ENCODE data around the gene IRX2. TPM values are rescaled to one million over a fixed set of nuclear protein-coding genes. Genes with fewer than 3 reads are reported as not detected.
A peak's percentile ranks its signal among the peaks of the same experiment; 100 is the strongest.

Gene IRX2
- polyA plus RNA-seq, 2 donors: 2.1 to 3.0 TPM

DNA sequence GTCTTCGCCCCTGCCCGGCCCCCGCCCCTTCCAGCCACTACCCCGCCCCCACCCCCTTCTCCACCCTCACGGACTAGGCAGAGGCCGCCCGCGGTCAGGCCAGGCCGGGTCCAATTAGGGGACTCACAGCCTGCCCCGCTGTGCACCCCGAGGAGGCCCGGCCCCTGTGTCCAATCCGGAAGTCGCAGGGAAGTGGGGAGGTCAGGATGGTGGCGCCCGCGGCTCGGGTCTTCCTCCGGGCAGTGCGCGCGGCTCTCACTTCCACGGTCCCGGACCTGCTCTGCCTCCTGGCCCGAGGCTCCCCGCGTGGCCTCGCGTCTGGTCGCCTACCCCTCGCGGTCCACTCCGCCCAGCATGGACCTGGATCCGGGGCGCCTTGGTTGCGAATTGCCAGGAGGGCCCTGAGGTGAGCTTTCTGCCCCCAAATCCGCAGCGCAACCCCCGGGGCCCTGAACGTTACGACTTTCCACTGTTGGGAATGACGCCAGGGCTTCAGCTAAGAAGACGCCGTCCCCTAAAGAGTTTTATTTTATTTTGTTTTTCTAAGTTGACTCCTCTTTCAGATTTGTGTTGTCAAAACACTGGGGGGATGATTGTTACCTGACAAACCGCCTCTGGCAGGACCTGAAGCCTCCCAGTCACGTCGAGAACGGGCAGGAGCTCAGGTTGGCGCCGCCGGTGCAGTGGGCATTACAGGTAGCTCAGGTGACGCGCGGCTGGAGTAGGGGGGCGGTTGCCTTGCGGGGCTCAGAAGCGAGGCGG lies 763 bp upstream of the IRX2 start:
- peaks cover 0 to 12% of the 10 kb centered on the region in 2 donors for H3K36me3 ChIP-seq (ENCODE audit: control insufficient read depth in 2 of 2, insufficient read depth in 2 of 2, low read length in 1 of 2)
- H3K9me3 ChIP-seq (ENCODE audit: control insufficient read depth in 2 of 2, insufficient read depth in 1 of 2, low read depth in 1 of 2, low read length in 1 of 2): peaks cover 0 to 4% of the 10 kb centered on the region in 2 donors
- peaks cover 0 to 6% of the 10 kb centered on the region in 2 donors for H3K27me3 ChIP-seq (ENCODE audit: control insufficient read depth in 1 of 2, insufficient read depth in 2 of 2, low read length in 2 of 2)
- H3K27ac ChIP-seq (ENCODE audit: low read depth in 2 of 2, low read length in 1 of 2): peak overlapping the region; percentile 56 to 81
- 4 to 5% methylated on average over 53 to 58 of the region's 58 CpGs for WGBS, 2 donors
- peak overlapping the region; percentile 54 to 60 for H3K4me3 ChIP-seq (ENCODE audit: low read depth in 1 of 2, low read length in 2 of 2)
- peaks cover 3 to 12% of the 10 kb centered on the region in 2 donors for H3K4me1 ChIP-seq (ENCODE audit: control insufficient read depth in 2 of 2, insufficient read depth in 2 of 2, low read length in 1 of 2)

DNA sequence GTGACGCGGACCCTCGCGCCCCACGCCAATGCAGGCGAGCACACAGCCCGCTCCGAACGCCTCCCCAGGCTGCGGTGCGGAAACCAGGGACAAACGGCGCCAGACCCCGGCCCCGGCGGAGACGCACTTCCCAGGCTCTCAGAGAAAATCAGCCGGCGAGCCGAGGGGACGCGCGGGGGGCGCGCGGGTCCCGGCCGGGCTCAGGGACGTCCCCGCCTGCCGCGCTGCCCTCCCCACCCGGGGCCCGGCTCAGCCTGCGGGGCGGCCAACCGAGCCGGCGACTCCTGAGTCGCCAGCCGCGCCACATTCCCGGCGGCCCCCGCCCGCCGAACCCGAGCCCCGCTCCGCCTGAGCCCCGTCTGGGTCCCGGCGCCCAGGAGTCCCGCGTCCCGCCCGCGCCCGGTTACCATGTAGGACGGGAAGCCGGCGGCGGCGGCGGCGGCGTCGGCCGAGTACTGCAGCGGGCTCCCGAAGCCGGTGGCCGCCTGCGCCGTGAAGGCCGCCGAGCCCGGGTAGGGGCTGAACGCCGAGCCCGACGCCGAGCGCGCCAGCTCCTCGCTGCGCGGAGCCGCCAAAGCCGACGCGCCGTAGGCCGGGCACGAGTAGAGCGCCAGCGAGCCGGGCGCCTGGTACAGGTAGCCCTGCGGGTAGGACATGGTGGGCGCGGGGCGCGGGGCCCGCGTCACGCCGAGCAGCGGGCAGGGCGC lies 566 bp downstream of the IRX2 start:
- WGBS, 2 donors: 5% methylated on average over 99 to 110 of the region's 110 CpGs
- H3K4me1 ChIP-seq (ENCODE audit: control insufficient read depth in 2 of 2, insufficient read depth in 2 of 2, low read length in 1 of 2): peaks cover 3 to 12% of the 10 kb centered on the region in 2 donors
- peak overlapping the region; percentile 60 to 62 for H3K4me3 ChIP-seq (ENCODE audit: low read depth in 1 of 2, low read length in 2 of 2)
- H3K27ac ChIP-seq (ENCODE audit: low read depth in 2 of 2, low read length in 1 of 2): peak overlapping the region; percentile 70 to 75
- peaks cover 0 to 4% of the 10 kb centered on the region in 2 donors for H3K9me3 ChIP-seq (ENCODE audit: control insufficient read depth in 2 of 2, insufficient read depth in 1 of 2, low read depth in 1 of 2, low read length in 1 of 2)
- peaks cover 0 to 12% of the 10 kb centered on the region in 2 donors for H3K36me3 ChIP-seq (ENCODE audit: control insufficient read depth in 2 of 2, insufficient read depth in 2 of 2, low read length in 1 of 2)
- H3K27me3 ChIP-seq (ENCODE audit: control insufficient read depth in 1 of 2, insufficient read depth in 2 of 2, low read length in 2 of 2): peaks cover 0 to 6% of the 10 kb centered on the region in 2 donors

DNA sequence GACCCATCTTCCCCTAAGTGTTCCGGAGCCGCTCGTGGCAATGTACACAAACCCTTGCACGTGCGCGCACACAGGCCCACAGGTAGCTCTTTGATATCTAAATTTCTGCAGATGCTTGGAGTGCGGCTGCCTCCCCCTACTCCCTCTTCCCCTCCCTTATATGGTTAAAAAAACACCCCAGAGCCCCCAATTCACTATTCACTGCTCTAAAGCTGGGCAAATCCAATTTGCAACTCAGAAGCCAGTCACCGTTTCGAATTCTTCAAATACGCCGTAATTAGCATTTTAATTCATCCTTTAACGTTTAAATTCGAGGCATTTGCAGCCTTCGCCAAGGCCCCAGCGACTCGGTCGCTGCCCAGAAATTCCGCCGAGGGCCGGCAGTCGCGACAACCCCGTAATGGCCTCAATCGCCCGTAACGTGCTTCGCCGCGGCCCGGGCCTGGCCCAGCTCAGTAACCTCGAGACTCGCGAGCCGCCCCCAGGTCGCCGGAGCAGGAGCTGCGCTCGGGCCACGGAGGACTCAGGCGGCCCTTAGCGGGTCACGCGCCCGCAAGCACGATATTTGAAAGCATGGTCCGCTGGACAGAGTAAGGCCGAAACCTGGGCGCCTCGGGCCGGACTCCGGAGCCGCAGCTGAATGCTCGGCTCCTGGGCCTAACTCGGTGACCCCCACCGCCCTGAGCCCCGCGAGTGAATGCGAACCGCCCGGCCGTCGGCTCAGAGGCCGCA lies 1.3 kb downstream of the IRX2 start:
- WGBS, 2 donors: 7 to 10% methylated on average over 63 of the region's 63 CpGs
- H3K4me1 ChIP-seq (ENCODE audit: control insufficient read depth in 2 of 2, insufficient read depth in 2 of 2, low read length in 1 of 2): peaks cover 0 to 12% of the 10 kb centered on the region in 2 donors

DNA sequence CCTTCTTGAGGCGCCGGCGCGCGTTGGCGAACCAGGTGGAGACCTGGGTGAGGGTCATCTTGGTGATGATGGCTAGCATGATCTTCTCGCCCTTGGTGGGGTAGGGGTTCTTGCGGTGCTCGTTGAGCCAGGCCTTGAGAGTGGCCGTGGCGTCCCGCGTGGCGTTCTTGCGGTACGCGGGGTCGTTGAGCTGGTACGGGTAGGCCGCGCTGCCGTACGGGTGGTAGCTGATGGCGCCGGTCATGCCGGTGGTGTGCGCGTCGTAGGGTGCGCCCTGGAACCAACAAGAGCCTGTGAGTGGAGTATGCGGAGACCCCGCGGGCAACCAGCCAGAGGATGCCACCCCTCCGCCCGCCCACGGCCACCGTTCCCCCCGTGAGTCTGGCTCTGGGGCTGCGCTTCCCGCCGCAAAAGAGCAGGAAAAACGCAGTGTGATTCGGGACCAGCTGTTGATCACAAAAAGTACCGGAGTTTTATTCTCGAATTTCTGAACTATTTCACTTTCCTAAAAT lies 1.9 kb downstream of the IRX2 start:
- H3K9me3 ChIP-seq (ENCODE audit: control insufficient read depth in 2 of 2, insufficient read depth in 1 of 2, low read depth in 1 of 2, low read length in 1 of 2): peaks cover 0 to 4% of the 10 kb centered on the region in 2 donors
- peak overlapping the region in 1 of 2 donors; percentile 60 for H3K4me3 ChIP-seq (ENCODE audit: low read depth in 1 of 2, low read length in 2 of 2)
- H3K27ac ChIP-seq (ENCODE audit: low read depth in 2 of 2, low read length in 1 of 2): no peak overlapping the region
- 28 to 46% methylated on average over 45 of the region's 45 CpGs for WGBS, 2 donors
- peaks cover 0 to 12% of the 10 kb centered on the region in 2 donors for H3K36me3 ChIP-seq (ENCODE audit: control insufficient read depth in 2 of 2, insufficient read depth in 2 of 2, low read length in 1 of 2)
- peaks cover 0 to 9% of the 10 kb centered on the region in 2 donors for H3K4me1 ChIP-seq (ENCODE audit: control insufficient read depth in 2 of 2, insufficient read depth in 2 of 2, low read length in 1 of 2)
- H3K27me3 ChIP-seq (ENCODE audit: control insufficient read depth in 1 of 2, insufficient read depth in 2 of 2, low read length in 2 of 2): peaks cover 0 to 3% of the 10 kb centered on the region in 2 donors

More for the DNA sequence above, 1.3 kb downstream of the IRX2 start:
- H3K27me3 ChIP-seq (ENCODE audit: control insufficient read depth in 1 of 2, insufficient read depth in 2 of 2, low read length in 2 of 2): peaks cover 0 to 6% of the 10 kb centered on the region in 2 donors
- peaks cover 0 to 4% of the 10 kb centered on the region in 2 donors for H3K9me3 ChIP-seq (ENCODE audit: control insufficient read depth in 2 of 2, insufficient read depth in 1 of 2, low read depth in 1 of 2, low read length in 1 of 2)
- H3K27ac ChIP-seq (ENCODE audit: low read depth in 2 of 2, low read length in 1 of 2): no peak overlapping the region
- peak overlapping the region; percentile 60 to 62 for H3K4me3 ChIP-seq (ENCODE audit: low read depth in 1 of 2, low read length in 2 of 2)
- H3K36me3 ChIP-seq (ENCODE audit: control insufficient read depth in 2 of 2, insufficient read depth in 2 of 2, low read length in 1 of 2): peaks cover 0 to 12% of the 10 kb centered on the region in 2 donors

DNA sequence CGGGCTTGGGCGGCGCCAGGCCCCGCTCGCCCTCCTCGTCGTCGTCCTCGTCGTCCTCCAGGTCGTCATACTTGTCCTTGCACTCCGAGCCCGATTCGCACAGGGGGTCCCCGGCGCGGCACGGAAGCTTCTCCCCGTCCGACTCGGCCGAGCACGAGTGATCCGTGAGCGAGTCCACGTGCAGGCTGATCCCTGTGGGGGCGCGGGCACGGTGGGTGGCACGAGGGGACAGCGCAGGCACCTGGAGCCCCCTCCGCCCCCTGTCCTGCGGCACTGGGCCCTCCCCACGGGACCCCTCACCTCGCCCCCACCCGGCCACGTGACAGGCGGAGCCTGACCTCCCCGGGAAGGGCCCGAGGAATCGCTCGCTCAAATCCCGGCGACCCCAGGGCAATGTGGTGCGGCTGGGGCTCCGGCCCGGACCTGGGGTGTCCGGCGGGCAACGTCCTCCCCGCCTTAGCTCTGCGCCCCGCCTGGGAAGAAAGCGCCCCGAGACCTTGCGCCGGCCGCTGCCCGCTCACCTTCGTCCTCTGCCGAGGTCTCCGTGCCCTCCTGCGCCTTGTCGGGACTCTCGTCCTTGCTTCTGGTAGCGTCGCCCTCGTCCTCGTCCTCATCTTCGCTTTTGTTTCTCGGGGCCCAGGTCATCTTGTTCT lies 2.5 kb downstream of the IRX2 start:
- H3K36me3 ChIP-seq (ENCODE audit: control insufficient read depth in 2 of 2, insufficient read depth in 2 of 2, low read length in 1 of 2): peaks cover 0 to 12% of the 10 kb centered on the region in 2 donors
- no peak overlapping the region for H3K27ac ChIP-seq (ENCODE audit: low read depth in 2 of 2, low read length in 1 of 2)
- no peak overlapping the region for H3K4me3 ChIP-seq (ENCODE audit: low read depth in 1 of 2, low read length in 2 of 2)
- peaks cover 0 to 3% of the 10 kb centered on the region in 2 donors for H3K27me3 ChIP-seq (ENCODE audit: control insufficient read depth in 1 of 2, insufficient read depth in 2 of 2, low read length in 2 of 2)
- H3K9me3 ChIP-seq (ENCODE audit: control insufficient read depth in 2 of 2, insufficient read depth in 1 of 2, low read depth in 1 of 2, low read length in 1 of 2): peaks cover 0 to 4% of the 10 kb centered on the region in 2 donors
- 38 to 52% methylated on average over 52 to 71 of the region's 71 CpGs for WGBS, 2 donors
- H3K4me1 ChIP-seq (ENCODE audit: control insufficient read depth in 2 of 2, insufficient read depth in 2 of 2, low read length in 1 of 2): peaks cover 0 to 8% of the 10 kb centered on the region in 2 donors

DNA sequence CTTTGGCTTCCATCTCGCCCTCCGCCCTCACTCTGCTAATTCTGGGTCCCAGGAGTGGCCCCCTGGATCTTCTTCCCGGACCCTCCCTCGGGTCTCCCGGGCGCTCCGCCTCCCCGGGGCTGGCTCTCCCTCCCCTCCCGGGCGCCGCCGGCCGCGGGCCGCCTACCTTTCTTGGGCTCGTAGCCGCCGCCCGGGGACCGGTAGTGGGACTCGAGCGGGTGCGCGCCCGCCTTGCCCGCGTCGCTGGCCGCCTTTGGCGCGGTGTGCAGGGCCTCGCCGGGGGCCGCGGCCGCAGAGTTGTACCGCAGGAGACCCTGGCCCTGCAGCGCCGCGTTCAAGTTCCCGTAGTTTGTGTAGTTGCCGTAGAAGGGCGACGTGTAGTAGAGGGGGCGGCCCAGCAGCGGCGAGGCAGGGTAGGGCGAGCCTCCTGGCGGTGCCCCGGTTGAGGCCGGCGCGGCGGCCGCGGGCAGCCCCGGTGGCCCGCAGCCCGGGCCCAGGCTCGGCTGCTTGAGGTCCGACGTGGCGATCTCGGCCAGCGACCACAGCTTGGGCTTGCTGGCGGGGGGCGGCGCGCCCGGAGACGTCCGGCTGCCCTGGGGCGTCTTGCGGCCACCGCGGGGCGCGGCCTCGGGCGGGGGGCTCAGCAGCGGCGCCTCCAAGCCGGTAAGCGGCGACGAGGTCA lies 3.2 kb downstream of the IRX2 start:
- no peak overlapping the region for H3K4me3 ChIP-seq (ENCODE audit: low read depth in 1 of 2, low read length in 2 of 2)
- H3K36me3 ChIP-seq (ENCODE audit: control insufficient read depth in 2 of 2, insufficient read depth in 2 of 2, low read length in 1 of 2): peaks cover 0 to 12% of the 10 kb centered on the region in 2 donors
- H3K27ac ChIP-seq (ENCODE audit: low read depth in 2 of 2, low read length in 1 of 2): no peak overlapping the region
- H3K27me3 ChIP-seq (ENCODE audit: control insufficient read depth in 1 of 2, insufficient read depth in 2 of 2, low read length in 2 of 2): peaks cover 0 to 3% of the 10 kb centered on the region in 2 donors
- peaks cover 0 to 8% of the 10 kb centered on the region in 2 donors for H3K4me1 ChIP-seq (ENCODE audit: control insufficient read depth in 2 of 2, insufficient read depth in 2 of 2, low read length in 1 of 2)
- WGBS, 2 donors: 31 to 52% methylated on average over 74 to 86 of the region's 86 CpGs
- peaks cover 0 to 4% of the 10 kb centered on the region in 2 donors for H3K9me3 ChIP-seq (ENCODE audit: control insufficient read depth in 2 of 2, insufficient read depth in 1 of 2, low read depth in 1 of 2, low read length in 1 of 2)

DNA sequence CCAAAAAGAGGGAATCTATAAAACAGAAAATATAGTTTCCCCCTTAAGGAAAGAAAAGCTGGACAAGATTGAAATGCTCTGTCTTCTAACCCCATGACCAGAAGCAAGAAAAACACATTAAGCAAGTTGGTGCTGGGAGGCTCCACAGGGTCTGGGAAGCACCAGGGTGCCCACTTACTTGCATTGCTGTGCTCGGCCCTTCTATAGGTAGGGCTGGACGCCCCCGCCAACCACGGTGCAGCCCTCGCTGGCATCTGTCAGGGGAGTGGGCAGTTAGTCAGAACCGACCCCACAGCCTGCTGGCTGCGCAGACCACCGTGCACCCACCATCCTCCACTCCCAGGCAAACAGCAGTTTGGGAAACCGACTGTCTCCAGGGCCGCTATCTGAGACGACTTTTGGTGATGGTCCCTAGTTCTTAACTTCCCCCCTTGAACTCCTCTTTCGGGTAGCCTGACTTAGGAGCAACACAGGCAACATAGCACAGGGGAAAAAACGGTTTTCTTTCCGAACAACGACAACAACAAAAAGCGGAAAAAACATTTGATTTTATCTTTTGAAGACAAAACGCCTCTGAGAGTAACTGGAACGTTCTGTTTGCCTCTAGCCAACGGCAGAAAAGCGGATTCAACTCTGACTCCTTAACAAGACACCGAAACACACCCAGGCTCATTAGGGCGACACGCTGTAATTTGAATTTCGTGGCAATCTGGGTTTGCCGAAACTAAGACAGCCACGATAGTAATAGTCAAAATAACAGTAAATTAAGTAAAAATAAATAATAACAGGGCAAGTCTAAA lies 3.9 kb downstream of the IRX2 start:
- peaks cover 0 to 12% of the 10 kb centered on the region in 2 donors for H3K36me3 ChIP-seq (ENCODE audit: control insufficient read depth in 2 of 2, insufficient read depth in 2 of 2, low read length in 1 of 2)
- H3K9me3 ChIP-seq (ENCODE audit: control insufficient read depth in 2 of 2, insufficient read depth in 1 of 2, low read depth in 1 of 2, low read length in 1 of 2): peaks cover 0 to 4% of the 10 kb centered on the region in 2 donors
- H3K27me3 ChIP-seq (ENCODE audit: control insufficient read depth in 1 of 2, insufficient read depth in 2 of 2, low read length in 2 of 2): peaks cover 0 to 3% of the 10 kb centered on the region in 2 donors
- WGBS, 2 donors: 33 to 44% methylated on average over 26 of the region's 26 CpGs
- H3K4me3 ChIP-seq (ENCODE audit: low read depth in 1 of 2, low read length in 2 of 2): no peak overlapping the region
- no peak overlapping the region for H3K27ac ChIP-seq (ENCODE audit: low read depth in 2 of 2, low read length in 1 of 2)
- peaks cover 0 to 5% of the 10 kb centered on the region in 2 donors for H3K4me1 ChIP-seq (ENCODE audit: control insufficient read depth in 2 of 2, insufficient read depth in 2 of 2, low read length in 1 of 2)

DNA sequence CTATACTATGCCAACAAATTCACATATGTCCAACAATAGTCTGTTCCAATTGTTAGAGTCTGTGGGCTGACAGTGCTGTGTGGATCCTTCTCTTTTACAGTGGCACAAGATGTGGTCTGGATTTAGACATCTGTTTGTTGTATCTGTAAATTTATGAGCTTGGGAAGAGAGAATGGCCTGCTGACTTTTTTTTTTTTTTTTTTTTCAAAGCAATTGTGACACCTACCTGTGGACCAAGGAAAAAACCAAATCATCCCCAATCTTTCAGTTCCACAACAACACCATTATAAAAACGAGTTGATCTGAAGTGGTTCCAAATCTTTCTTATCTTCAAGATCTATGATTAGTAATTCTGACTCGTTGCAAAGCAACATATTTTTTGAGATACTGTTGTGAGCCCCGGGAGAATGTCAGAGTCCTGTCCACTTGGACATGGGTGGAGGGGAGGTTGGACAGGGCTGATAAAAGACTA lies 4.9 kb downstream of the IRX2 start:
- Histone ChIP-seq H3K4me3 (ENCODE audit: low read depth in 1 of 2, low read length in 2 of 2) (no peak overlapping the region), H3K4me1 (ENCODE audit: control insufficient read depth in 2 of 2, insufficient read depth in 2 of 2, low read length in 1 of 2) (peaks cover 0 to 5% of the 10 kb centered on the region in 2 donors), H3K9me3 (ENCODE audit: control insufficient read depth in 2 of 2, insufficient read depth in 1 of 2, low read depth in 1 of 2, low read length in 1 of 2) (peaks cover 0 to 4% of the 10 kb centered on the region in 2 donors), H3K27ac (ENCODE audit: low read depth in 2 of 2, low read length in 1 of 2) (no peak overlapping the region), H3K27me3 (ENCODE audit: control insufficient read depth in 1 of 2, insufficient read depth in 2 of 2, low read length in 2 of 2) (peaks cover 0 to 3% of the 10 kb centered on the region in 2 donors), H3K36me3 (ENCODE audit: control insufficient read depth in 2 of 2, insufficient read depth in 2 of 2, low read length in 1 of 2) (peaks cover 0 to 12% of the 10 kb centered on the region in 2 donors)
- WGBS, 2 donors: 10 to 19% methylated on average over 3 of the region's 3 CpGs
